GM18858 (cell line): ENCODE results near the gene GSKIP.
A peak's percentile ranks its signal among the peaks of the same experiment; 100 is the strongest.

Experiments used
- ATAC-seq: cut with Tn5 transposase; IDR thresholded peaks from one replicate; pipeline ENCODE4 v1.9.1; 2021; ENCODE audit not compliant: unreplicated experiment

GSKIP gene

GRCh38 chr14:96415559-96415958, 52.2 kb downstream of the GSKIP start:
- ATAC-seq = no peak

- ATAC-seq = no peak
These were observed 53.0 kb downstream of the GSKIP start for GRCh38 chr14:96416292-96416691.

- ATAC-seq = no peak
These were observed 53.9 kb downstream of the GSKIP start for GRCh38 chr14:96417254-96417653.

- no peak for ATAC-seq
These were observed 54.7 kb downstream of the GSKIP start for GRCh38 chr14:96418075-96418474.

GRCh38 chr14:96421236-96421635, 57.9 kb downstream of the GSKIP start:
- no peak for ATAC-seq

- ATAC-seq = no peak
These were observed 59.7 kb downstream of the GSKIP start for GRCh38 chr14:96422992-96423391.

- ATAC-seq = no peak
These were observed 60.3 kb downstream of the GSKIP start for GRCh38 chr14:96423446-96424108.

GRCh38 chr14:96424109-96424989, 61.0 kb downstream of the GSKIP start:
- peak; percentile 68 for ATAC-seq

GRCh38 chr14:96434040-96434439, 70.7 kb downstream of the GSKIP start:
- ATAC-seq = no peak
